Dedifferentiated amniotic fluid mesenchymal stem cell (primary cell): ENCODE data around the gene ZDHHC20.

ENCODE experiments used
- DNase-seq: peaks from one replicate; pipeline ENCODE4 v3.0.0-alpha.2; 2016; ENCODE audit errors: extremely low spot score

ZDHHC20 gene

GRCh38 chr13:21361706-21362105 lies 97.4 kb downstream of the ZDHHC20 start:
- DNase-seq = no peak

GRCh38 chr13:21361123-21361522 lies 98.0 kb downstream of the ZDHHC20 start:
- DNase-seq = no peak

GRCh38 chr13:21360463-21360862 lies 98.6 kb downstream of the ZDHHC20 start:
- no peak for DNase-seq

- DNase-seq = no peak
Observed at GRCh38 chr13:21359855-21360254, 99.2 kb downstream of the ZDHHC20 start.

- no peak for DNase-seq
Observed at GRCh38 chr13:21355304-21355703, 103.8 kb downstream of the ZDHHC20 start.

GRCh38 chr13:21354721-21355120 lies 104.4 kb downstream of the ZDHHC20 start:
- DNase-seq = no peak

GRCh38 chr13:21348488-21349120 lies 110.5 kb downstream of the ZDHHC20 start:
- no peak for DNase-seq

GRCh38 chr13:21347753-21348318 lies 111.3 kb downstream of the ZDHHC20 start:
- DNase-seq = no peak

GRCh38 chr13:21344662-21345176 lies 114.4 kb downstream of the ZDHHC20 start:
- DNase-seq = no peak

GRCh38 chr13:21343659-21344058 lies 115.4 kb downstream of the ZDHHC20 start:
- no peak for DNase-seq

GRCh38 chr13:21342699-21343442 lies 116.2 kb downstream of the ZDHHC20 start:
- no peak for DNase-seq

GRCh38 chr13:21341637-21342422 lies 117.3 kb downstream of the ZDHHC20 start:
- DNase-seq = no peak

GRCh38 chr13:21338639-21339278 lies 120.3 kb downstream of the ZDHHC20 start:
- no peak for DNase-seq

GRCh38 chr13:21338156-21338555 lies 120.9 kb downstream of the ZDHHC20 start:
- DNase-seq = no peak

GRCh38 chr13:21336609-21337349 lies 122.3 kb downstream of the ZDHHC20 start:
- no peak for DNase-seq

- DNase-seq = no peak
Observed at GRCh38 chr13:21333186-21333585, 125.9 kb downstream of the ZDHHC20 start.

GRCh38 chr13:21330126-21330861 lies 128.8 kb downstream of the ZDHHC20 start:
- DNase-seq = no peak

- no peak for DNase-seq
Observed at GRCh38 chr13:21328836-21329477, 130.1 kb downstream of the ZDHHC20 start.

- DNase-seq = no peak
Observed at GRCh38 chr13:21328201-21328600, 130.9 kb downstream of the ZDHHC20 start.
